ENCODE data around the gene TNFSF18.

DNA sequence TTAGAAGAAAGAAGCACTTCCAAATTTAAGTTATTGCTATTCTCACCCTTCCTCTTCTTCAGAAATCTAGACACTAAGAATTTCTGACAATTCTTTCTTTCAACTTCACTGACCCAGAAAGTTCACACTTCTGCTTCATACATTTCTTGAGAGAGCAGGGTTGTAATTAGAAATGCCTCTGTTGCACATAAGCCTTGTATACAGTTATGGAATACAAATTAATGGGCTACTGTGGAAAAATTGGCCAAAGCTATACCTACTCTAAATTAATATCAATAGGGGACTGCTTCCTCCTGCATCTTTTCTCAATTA lies 1.5 kb downstream of the TNFSF18 start:
- TF ChIP-seq, protein P1, sequence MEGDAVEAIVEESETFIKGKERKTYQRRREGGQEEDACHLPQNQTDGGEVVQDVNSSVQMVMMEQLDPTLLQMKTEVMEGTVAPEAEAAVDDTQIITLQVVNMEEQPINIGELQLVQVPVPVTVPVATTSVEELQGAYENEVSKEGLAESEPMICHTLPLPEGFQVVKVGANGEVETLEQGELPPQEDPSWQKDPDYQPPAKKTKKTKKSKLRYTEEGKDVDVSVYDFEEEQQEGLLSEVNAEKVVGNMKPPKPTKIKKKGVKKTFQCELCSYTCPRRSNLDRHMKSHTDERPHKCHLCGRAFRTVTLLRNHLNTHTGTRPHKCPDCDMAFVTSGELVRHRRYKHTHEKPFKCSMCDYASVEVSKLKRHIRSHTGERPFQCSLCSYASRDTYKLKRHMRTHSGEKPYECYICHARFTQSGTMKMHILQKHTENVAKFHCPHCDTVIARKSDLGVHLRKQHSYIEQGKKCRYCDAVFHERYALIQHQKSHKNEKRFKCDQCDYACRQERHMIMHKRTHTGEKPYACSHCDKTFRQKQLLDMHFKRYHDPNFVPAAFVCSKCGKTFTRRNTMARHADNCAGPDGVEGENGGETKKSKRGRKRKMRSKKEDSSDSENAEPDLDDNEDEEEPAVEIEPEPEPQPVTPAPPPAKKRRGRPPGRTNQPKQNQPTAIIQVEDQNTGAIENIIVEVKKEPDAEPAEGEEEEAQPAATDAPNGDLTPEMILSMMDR (conservative IDR thresholded peaks at IDR 0.05; ENCODE audit: low read depth, low read length) = no peak
- TF ChIP-seq EZH2 (IDR thresholded peaks at IDR 0.05; ENCODE audit: borderline replicate concordance, low read depth, low read length, poor library complexity, severe bottlenecking) = no peak
